Nephron (organoid): ENCODE results near the gene NFYC.

Source experiments
- H3K27ac Mint-ChIP-seq, 3 experiments: 2 replicates each; pipeline ENCODE4 v1.8.0; 2020; ENCODE audit warnings: mixed read lengths in 3 of 3, mild to moderate bottlenecking in 2 of 3, moderate library complexity in 1 of 3
- H3K27me3 Mint-ChIP-seq: 2 replicates; pipeline ENCODE4 v1.8.0; 2021; ENCODE audit warnings: low read depth, mild to moderate bottlenecking, moderate library complexity, mixed read lengths
- H3K36me3 Mint-ChIP-seq: 2 replicates; pipeline ENCODE4 v1.8.0; 2020; ENCODE audit warnings: low read depth, mixed read lengths
- H3K4me1 Mint-ChIP-seq: 2 replicates; pipeline ENCODE4 v1.8.0; 2020; ENCODE audit warnings: mixed read lengths
- H3K4me3 Mint-ChIP-seq, 3 experiments: 2 replicates each; pipeline ENCODE4 v1.8.0; 2020; ENCODE audit warnings: mild to moderate bottlenecking in 3 of 3, mixed read lengths in 3 of 3, moderate library complexity in 2 of 3
- H3K9me3 Mint-ChIP-seq: 2 replicates; pipeline ENCODE4 v1.8.0; 2020; ENCODE audit warnings: mixed read lengths
- CTCF ChIP-seq, 3 experiments: fragments of 200-600 bp; sonication (generic); IDR thresholded peaks; one replicate each; pipeline ENCODE4 v1.5.0; 2021; ENCODE audit warnings: antibody characterized with exemption in 3 of 3; ENCODE audit not compliant: unreplicated experiment in 3 of 3

The NFYC gene

GRCh38 chr1:40753142-40753882 lies 61.8 kb downstream of the NFYC start:
- Mint-ChIP-seq H3K27me3 (no peaks in the 10 kb centered on the region), H3K27ac (no peak overlapping the region), H3K4me1 (no peaks in the 10 kb centered on the region), H3K4me3 (no peak overlapping the region), H3K36me3 (peaks cover 87% of the 10 kb centered on the region), H3K9me3 (no peaks in the 10 kb centered on the region)
- no peak for TF ChIP-seq CTCF (IDR thresholded peaks at IDR 0.05; ENCODE audit: unreplicated experiment in 3 of 3)

GRCh38 chr1:40754201-40754600 lies 62.7 kb downstream of the NFYC start:
- Mint-ChIP-seq H3K36me3 (peaks cover 85% of the 10 kb centered on the region), H3K4me1 (no peaks in the 10 kb centered on the region), H3K9me3 (no peaks in the 10 kb centered on the region), H3K27ac (no peak overlapping the region), H3K4me3 (no peak overlapping the region), H3K27me3 (no peaks in the 10 kb centered on the region)
- no peak for TF ChIP-seq CTCF (IDR thresholded peaks at IDR 0.05; ENCODE audit: unreplicated experiment in 3 of 3)

GRCh38 chr1:40755067-40755466 lies 63.6 kb downstream of the NFYC start:
- Mint-ChIP-seq H3K9me3 (no peaks in the 10 kb centered on the region), H3K36me3 (peaks cover 85% of the 10 kb centered on the region), H3K4me1 (no peaks in the 10 kb centered on the region), H3K27me3 (no peaks in the 10 kb centered on the region), H3K4me3 (no peak overlapping the region), H3K27ac (no peak overlapping the region)
- no peak for TF ChIP-seq CTCF (IDR thresholded peaks at IDR 0.05; ENCODE audit: unreplicated experiment in 3 of 3)

GRCh38 chr1:40756523-40756922 lies 65.0 kb downstream of the NFYC start:
- H3K27me3 Mint-ChIP-seq, result no peaks in the 10 kb centered on the region
- peaks cover 84% of the 10 kb centered on the region for H3K36me3 Mint-ChIP-seq
- no peaks in the 10 kb centered on the region for H3K4me1 Mint-ChIP-seq
- no peak overlapping the region for H3K4me3 Mint-ChIP-seq
- H3K27ac Mint-ChIP-seq, result no peak overlapping the region
- no peak for TF ChIP-seq CTCF (IDR thresholded peaks at IDR 0.05; ENCODE audit: unreplicated experiment in 3 of 3)
- H3K9me3 Mint-ChIP-seq, result no peaks in the 10 kb centered on the region

- H3K27me3 Mint-ChIP-seq, result no peaks in the 10 kb centered on the region
- H3K27ac Mint-ChIP-seq, result no peak overlapping the region
- H3K36me3 Mint-ChIP-seq, result peaks cover 81% of the 10 kb centered on the region
- TF ChIP-seq CTCF (IDR thresholded peaks at IDR 0.05; ENCODE audit: unreplicated experiment in 3 of 3), result no peak
- no peak overlapping the region for H3K4me3 Mint-ChIP-seq
- H3K4me1 Mint-ChIP-seq, result no peaks in the 10 kb centered on the region
- no peaks in the 10 kb centered on the region for H3K9me3 Mint-ChIP-seq
Observed at GRCh38 chr1:40757084-40757483, 65.6 kb downstream of the NFYC start.

- no peak overlapping the region for H3K4me3 Mint-ChIP-seq
- H3K27me3 Mint-ChIP-seq, result no peaks in the 10 kb centered on the region
- no peak overlapping the region for H3K27ac Mint-ChIP-seq
- H3K9me3 Mint-ChIP-seq, result no peaks in the 10 kb centered on the region
- peaks cover 81% of the 10 kb centered on the region for H3K36me3 Mint-ChIP-seq
- no peaks in the 10 kb centered on the region for H3K4me1 Mint-ChIP-seq
- TF ChIP-seq CTCF (IDR thresholded peaks at IDR 0.05; ENCODE audit: unreplicated experiment in 3 of 3), result no peak
Observed at GRCh38 chr1:40758004-40758403, 66.5 kb downstream of the NFYC start.
